Neural cell (in vitro differentiated cells): ENCODE data around the gene LRIT3. TPM values are rescaled to one million over a fixed set of nuclear protein-coding genes. Genes with fewer than 3 reads are reported as not detected.

Source experiments
- H2AFZ ChIP-seq: fragments of 200-600, 300-800 bp; sonication (generic), shearing (Covaris generic); 2 replicates; pipeline ENCODE4 v1.6.0; 2014; ENCODE audit warnings: low read depth, mild to moderate bottlenecking, antibody characterized with exemption, low read length, moderate library complexity
- H3F3A ChIP-seq: fragments of 200-600 bp; shearing (Covaris generic); 2 replicates; pipeline ENCODE4 v1.6.1; 2016; ENCODE audit warnings: mild to moderate bottlenecking, moderate library complexity, mixed read lengths, antibody characterized with exemption, low read length; ENCODE audit not compliant: insufficient read depth, poor library complexity, severe bottlenecking
- H3K27ac ChIP-seq: fragments of 200-600, 300-800 bp; sonication (generic), shearing (Covaris generic); 2 replicates; pipeline ENCODE4 v1.5.1; 2014; ENCODE audit warnings: mild to moderate bottlenecking, low read length, moderate library complexity
- H3K27me3 ChIP-seq: fragments of 300-800, 200-600 bp; sonication (generic), shearing (Covaris generic); 2 replicates; pipeline ENCODE4 v1.6.0; 2014; ENCODE audit warnings: mild to moderate bottlenecking, low read depth, low read length, moderate library complexity; ENCODE audit not compliant: insufficient read depth
- H3K36me3 ChIP-seq: fragments of 300-800, 200-600 bp; sonication (generic), shearing (Covaris generic); 2 replicates; pipeline ENCODE4 v1.5.1; 2014; ENCODE audit warnings: mild to moderate bottlenecking, antibody characterized with exemption, low read length, moderate library complexity; ENCODE audit not compliant: insufficient read depth
- H3K4me2 ChIP-seq: fragments of 300-800, 200-600 bp; sonication (generic), shearing (Covaris generic); 2 replicates; pipeline ENCODE4 v1.6.0; 2014; ENCODE audit warnings: mild to moderate bottlenecking, low read length
- H3K4me3 ChIP-seq: fragments of 300-800, 200-600 bp; sonication (generic), shearing (Covaris generic); 2 replicates; pipeline ENCODE4 v1.5.1; 2014; ENCODE audit warnings: mild to moderate bottlenecking, low read length, moderate library complexity
- H3K79me2 ChIP-seq: fragments of 200-600 bp; shearing (Covaris generic); replicated peaks from 2 replicates; pipeline ENCODE4 v1.6.0; 2014; ENCODE audit warnings: mild to moderate bottlenecking, low read length, moderate library complexity; ENCODE audit not compliant: insufficient read depth
- H3K9ac ChIP-seq: fragments of 300-800, 200-600 bp; sonication (generic), shearing (Covaris generic); 2 replicates; pipeline ENCODE4 v1.6.1; 2016; ENCODE audit warnings: mild to moderate bottlenecking, low read length, mixed read lengths
- H3K9me2 ChIP-seq: fragments of 200-600 bp; shearing (Covaris generic); 2 replicates; pipeline ENCODE4 v1.6.1; 2016; ENCODE audit warnings: mild to moderate bottlenecking, low read length, mixed read lengths; ENCODE audit not compliant: insufficient read depth
- H3K9me3 ChIP-seq: fragments of 200-600, 300-800 bp; sonication (generic), shearing (Covaris generic); 2 replicates; pipeline ENCODE4 v1.6.1; 2016; ENCODE audit warnings: mild to moderate bottlenecking, mixed run types, low read length, moderate library complexity, mixed read lengths
- H4K20me1 ChIP-seq: fragments of 200-600 bp; shearing (Covaris generic); 2 replicates; pipeline ENCODE4 v1.6.1; 2016; ENCODE audit warnings: mild to moderate bottlenecking, mixed run types; ENCODE audit not compliant: insufficient read depth
- EP300 ChIP-seq: fragments of 450-650 bp; conservative IDR thresholded peaks from 2 replicates; pipeline ENCODE4 v1.6.1; 2014; ENCODE audit warnings: antibody characterized with exemption, mild to moderate bottlenecking, moderate library complexity; ENCODE audit not compliant: poor library complexity, severe bottlenecking
- EZH2 ChIP-seq: fragments of 200-600, 300-800 bp; shearing (Covaris generic), sonication (generic); IDR thresholded peaks from 2 replicates; pipeline ENCODE4 v1.6.1; 2014; ENCODE audit warnings: antibody characterized with exemption, low read length, borderline replicate concordance, mild to moderate bottlenecking; ENCODE audit not compliant: insufficient read depth, poor library complexity, severe bottlenecking
- MXI1 ChIP-seq: fragments of 450-650 bp; conservative IDR thresholded peaks from 2 replicates; pipeline ENCODE4 v1.6.1; 2014; ENCODE audit warnings: antibody characterized with exemption, mild to moderate bottlenecking; ENCODE audit not compliant: poor library complexity, severe bottlenecking
- POLR2AphosphoS5 ChIP-seq: IDR thresholded peaks from 2 replicates; pipeline ENCODE4 v1.6.1; 2012
- RAD21 ChIP-seq: fragments of 450-650 bp; conservative IDR thresholded peaks from 2 replicates; pipeline ENCODE4 v1.6.1; 2014; ENCODE audit warnings: antibody characterized with exemption, mild to moderate bottlenecking, moderate library complexity
- SMC3 ChIP-seq: fragments of 450-650 bp; conservative IDR thresholded peaks from 2 replicates; pipeline ENCODE4 v1.6.1; 2014; ENCODE audit warnings: antibody characterized with exemption, mild to moderate bottlenecking, moderate library complexity; ENCODE audit not compliant: poor library complexity
- TAF1 ChIP-seq: IDR thresholded peaks from 2 replicates; pipeline ENCODE4 v1.6.1; 2012; ENCODE audit warnings: low read depth
- polyA plus RNA-seq: library from polyadenylated mRNA; depleted of rRNA; stranded (reverse); fragments of >200 nt; gene quantifications from 2 replicates; pipeline ENCODE4 v1.2.3, GENCODE V29; 2014
- TF ChIP-seq, protein P1 (sequence below): IDR thresholded peaks from 2 replicates; pipeline ENCODE4 v1.6.1; 2012; ENCODE audit warnings: borderline replicate concordance
- TF ChIP-seq, protein P2 (sequence below): fragments of 450-650 bp; IDR thresholded peaks from 2 replicates; pipeline ENCODE4 v1.5.1; 2014; ENCODE audit warnings: antibody characterized with exemption, mild to moderate bottlenecking, moderate library complexity; ENCODE audit not compliant: poor library complexity, severe bottlenecking

The LRIT3 gene
- polyA plus RNA-seq, 1 donor from 2014 or later = 0.33 TPM

- Histone ChIP-seq H3K9me2 (no peaks in the 10 kb centered on the region), H3K4me3 (no peak overlapping the region)
Measured at GRCh38 chr4:109908731-109909130, 60.8 kb downstream of the LRIT3 start.

GRCh38 chr4:109910256-109910655 is 62.3 kb downstream of the LRIT3 start:
- H3K27me3 ChIP-seq = no peaks in the 10 kb centered on the region
- H3K4me2 ChIP-seq = no peak overlapping the region
- H3K9me3 ChIP-seq = no peaks in the 10 kb centered on the region
- no peaks in the 10 kb centered on the region for H4K20me1 ChIP-seq
- H3K27ac ChIP-seq = no peak overlapping the region
- TF ChIP-seq MXI1 (no peak), SMC3 (no peak), EZH2 (no peak), POLR2AphosphoS5 (no peak), EP300 (no peak), TAF1 (no peak), RAD21 (no peak)
- TF ChIP-seq, protein P1, sequence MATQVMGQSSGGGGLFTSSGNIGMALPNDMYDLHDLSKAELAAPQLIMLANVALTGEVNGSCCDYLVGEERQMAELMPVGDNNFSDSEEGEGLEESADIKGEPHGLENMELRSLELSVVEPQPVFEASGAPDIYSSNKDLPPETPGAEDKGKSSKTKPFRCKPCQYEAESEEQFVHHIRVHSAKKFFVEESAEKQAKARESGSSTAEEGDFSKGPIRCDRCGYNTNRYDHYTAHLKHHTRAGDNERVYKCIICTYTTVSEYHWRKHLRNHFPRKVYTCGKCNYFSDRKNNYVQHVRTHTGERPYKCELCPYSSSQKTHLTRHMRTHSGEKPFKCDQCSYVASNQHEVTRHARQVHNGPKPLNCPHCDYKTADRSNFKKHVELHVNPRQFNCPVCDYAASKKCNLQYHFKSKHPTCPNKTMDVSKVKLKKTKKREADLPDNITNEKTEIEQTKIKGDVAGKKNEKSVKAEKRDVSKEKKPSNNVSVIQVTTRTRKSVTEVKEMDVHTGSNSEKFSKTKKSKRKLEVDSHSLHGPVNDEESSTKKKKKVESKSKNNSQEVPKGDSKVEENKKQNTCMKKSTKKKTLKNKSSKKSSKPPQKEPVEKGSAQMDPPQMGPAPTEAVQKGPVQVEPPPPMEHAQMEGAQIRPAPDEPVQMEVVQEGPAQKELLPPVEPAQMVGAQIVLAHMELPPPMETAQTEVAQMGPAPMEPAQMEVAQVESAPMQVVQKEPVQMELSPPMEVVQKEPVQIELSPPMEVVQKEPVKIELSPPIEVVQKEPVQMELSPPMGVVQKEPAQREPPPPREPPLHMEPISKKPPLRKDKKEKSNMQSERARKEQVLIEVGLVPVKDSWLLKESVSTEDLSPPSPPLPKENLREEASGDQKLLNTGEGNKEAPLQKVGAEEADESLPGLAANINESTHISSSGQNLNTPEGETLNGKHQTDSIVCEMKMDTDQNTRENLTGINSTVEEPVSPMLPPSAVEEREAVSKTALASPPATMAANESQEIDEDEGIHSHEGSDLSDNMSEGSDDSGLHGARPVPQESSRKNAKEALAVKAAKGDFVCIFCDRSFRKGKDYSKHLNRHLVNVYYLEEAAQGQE = no peak
- TF ChIP-seq, protein P2, sequence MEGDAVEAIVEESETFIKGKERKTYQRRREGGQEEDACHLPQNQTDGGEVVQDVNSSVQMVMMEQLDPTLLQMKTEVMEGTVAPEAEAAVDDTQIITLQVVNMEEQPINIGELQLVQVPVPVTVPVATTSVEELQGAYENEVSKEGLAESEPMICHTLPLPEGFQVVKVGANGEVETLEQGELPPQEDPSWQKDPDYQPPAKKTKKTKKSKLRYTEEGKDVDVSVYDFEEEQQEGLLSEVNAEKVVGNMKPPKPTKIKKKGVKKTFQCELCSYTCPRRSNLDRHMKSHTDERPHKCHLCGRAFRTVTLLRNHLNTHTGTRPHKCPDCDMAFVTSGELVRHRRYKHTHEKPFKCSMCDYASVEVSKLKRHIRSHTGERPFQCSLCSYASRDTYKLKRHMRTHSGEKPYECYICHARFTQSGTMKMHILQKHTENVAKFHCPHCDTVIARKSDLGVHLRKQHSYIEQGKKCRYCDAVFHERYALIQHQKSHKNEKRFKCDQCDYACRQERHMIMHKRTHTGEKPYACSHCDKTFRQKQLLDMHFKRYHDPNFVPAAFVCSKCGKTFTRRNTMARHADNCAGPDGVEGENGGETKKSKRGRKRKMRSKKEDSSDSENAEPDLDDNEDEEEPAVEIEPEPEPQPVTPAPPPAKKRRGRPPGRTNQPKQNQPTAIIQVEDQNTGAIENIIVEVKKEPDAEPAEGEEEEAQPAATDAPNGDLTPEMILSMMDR = no peak
- no peaks in the 10 kb centered on the region for H3F3A ChIP-seq
- H3K9me2 ChIP-seq = no peaks in the 10 kb centered on the region
- H3K36me3 ChIP-seq = no peaks in the 10 kb centered on the region
- no peak overlapping the region for H3K9ac ChIP-seq
- H3K79me2 ChIP-seq = no peaks in the 10 kb centered on the region
- H3K4me3 ChIP-seq = no peak overlapping the region
- H2AFZ ChIP-seq = no peak overlapping the region

More at GRCh38 chr4:109908731-109909130, 60.8 kb downstream of the LRIT3 start:
- no peaks in the 10 kb centered on the region for H3K36me3 ChIP-seq
- H3K27me3 ChIP-seq = no peaks in the 10 kb centered on the region
- TF ChIP-seq, protein P2 = no peak
- no peak for TF ChIP-seq MXI1
- no peak for TF ChIP-seq EZH2
- TF ChIP-seq POLR2AphosphoS5 = no peak
- TF ChIP-seq SMC3 = no peak
- no peak for TF ChIP-seq TAF1
- TF ChIP-seq, protein P1 = no peak
- TF ChIP-seq RAD21 = no peak
- TF ChIP-seq EP300 = no peak
- H3K9me3 ChIP-seq = no peaks in the 10 kb centered on the region
- no peaks in the 10 kb centered on the region for H3F3A ChIP-seq
- H3K79me2 ChIP-seq = no peaks in the 10 kb centered on the region
- H3K4me2 ChIP-seq = no peak overlapping the region
- H4K20me1 ChIP-seq = no peaks in the 10 kb centered on the region
- no peak overlapping the region for H3K9ac ChIP-seq
- H3K27ac ChIP-seq = no peak overlapping the region
- H2AFZ ChIP-seq = no peak overlapping the region
